Stimulated activated memory B cell treated with anti-CD40 and anti-IgM and Interleukin-4, amounts not matched to agents 10 μg/mL and 1 μg/mL and 100 μg/mL, for 72 hours (primary cell): ENCODE data around the gene HMGN4.

Source experiments
- ATAC-seq: fragments of 150-1000 bp; cut with Tn5 transposase; 2 replicates; pipeline ENCODE4 v1.10.0; 2021
- H3K27ac Mint-ChIP-seq: one replicate; pipeline ENCODE4 v1.8.0; 2022; ENCODE audit warnings: mild to moderate bottlenecking, mixed read lengths
- H3K27me3 Mint-ChIP-seq: one replicate; pipeline ENCODE4 v1.8.0; 2022; ENCODE audit warnings: mixed read lengths
- H3K36me3 Mint-ChIP-seq: one replicate; pipeline ENCODE4 v1.8.0; 2022; ENCODE audit warnings: mixed read lengths
- H3K4me1 Mint-ChIP-seq: one replicate; pipeline ENCODE4 v1.8.0; 2022; ENCODE audit warnings: mixed read lengths
- H3K4me3 Mint-ChIP-seq: one replicate; pipeline ENCODE4 v1.8.0; 2022; ENCODE audit warnings: mild to moderate bottlenecking, moderate library complexity, mixed read lengths
- H3K9me3 Mint-ChIP-seq: one replicate; pipeline ENCODE4 v1.8.0; 2022; ENCODE audit warnings: mixed read lengths

Gene HMGN4

GRCh38 chr6:26553635-26554446 lies 15.7 kb downstream of the HMGN4 start:
- ATAC-seq = peak; percentile 79
- H3K27ac Mint-ChIP-seq = no peak overlapping the region
- no peak overlapping the region for H3K4me3 Mint-ChIP-seq
- peaks cover 26% of the 10 kb centered on the region for H3K4me1 Mint-ChIP-seq
- no peaks in the 10 kb centered on the region for H3K9me3 Mint-ChIP-seq
- H3K36me3 Mint-ChIP-seq = no peaks in the 10 kb centered on the region
- H3K27me3 Mint-ChIP-seq = no peaks in the 10 kb centered on the region

- no peaks in the 10 kb centered on the region for H3K9me3 Mint-ChIP-seq
- H3K4me3 Mint-ChIP-seq = peak overlapping the region; percentile 85
- no peak overlapping the region for H3K27ac Mint-ChIP-seq
- no peaks in the 10 kb centered on the region for H3K27me3 Mint-ChIP-seq
- no peaks in the 10 kb centered on the region for H3K36me3 Mint-ChIP-seq
- H3K4me1 Mint-ChIP-seq = peaks cover 26% of the 10 kb centered on the region
- no peak for ATAC-seq
Measured at GRCh38 chr6:26554447-26554696, 16.2 kb downstream of the HMGN4 start.

GRCh38 chr6:26554697-26555504 lies 16.7 kb downstream of the HMGN4 start:
- Mint-ChIP-seq H3K27me3 (no peaks in the 10 kb centered on the region), H3K4me3 (peak overlapping the region; percentile 85), H3K27ac (no peak overlapping the region), H3K4me1 (peaks cover 26% of the 10 kb centered on the region), H3K9me3 (no peaks in the 10 kb centered on the region), H3K36me3 (no peaks in the 10 kb centered on the region)
- peak; percentile 38 for ATAC-seq

- no peak for ATAC-seq
- no peaks in the 10 kb centered on the region for H3K36me3 Mint-ChIP-seq
- peaks cover 19% of the 10 kb centered on the region for H3K4me1 Mint-ChIP-seq
- H3K27ac Mint-ChIP-seq = peak overlapping the region; percentile 33
- H3K9me3 Mint-ChIP-seq = no peaks in the 10 kb centered on the region
- peak overlapping the region; percentile 69 for H3K4me3 Mint-ChIP-seq
- no peaks in the 10 kb centered on the region for H3K27me3 Mint-ChIP-seq
Measured at GRCh38 chr6:26555505-26556262, 17.5 kb downstream of the HMGN4 start.

- H3K4me3 Mint-ChIP-seq = no peak overlapping the region
- no peak for ATAC-seq
- peak overlapping the region; percentile 33 for H3K27ac Mint-ChIP-seq
Measured at GRCh38 chr6:26556263-26557070, 18.3 kb downstream of the HMGN4 start.

GRCh38 chr6:26561533-26562466 lies 23.6 kb downstream of the HMGN4 start:
- Mint-ChIP-seq H3K4me1 (no peaks in the 10 kb centered on the region), H3K9me3 (no peaks in the 10 kb centered on the region), H3K36me3 (no peaks in the 10 kb centered on the region), H3K4me3 (no peak overlapping the region), H3K27me3 (no peaks in the 10 kb centered on the region), H3K27ac (no peak overlapping the region)
- ATAC-seq = no peak

More at GRCh38 chr6:26556263-26557070, 18.3 kb downstream of the HMGN4 start:
- H3K36me3 Mint-ChIP-seq = no peaks in the 10 kb centered on the region
- H3K27me3 Mint-ChIP-seq = no peaks in the 10 kb centered on the region
- no peaks in the 10 kb centered on the region for H3K9me3 Mint-ChIP-seq
- peaks cover 11% of the 10 kb centered on the region for H3K4me1 Mint-ChIP-seq

- Mint-ChIP-seq H3K27ac (no peak overlapping the region), H3K36me3 (no peaks in the 10 kb centered on the region), H3K27me3 (no peaks in the 10 kb centered on the region), H3K4me3 (no peak overlapping the region), H3K9me3 (no peaks in the 10 kb centered on the region), H3K4me1 (peaks cover 5% of the 10 kb centered on the region)
- ATAC-seq = no peak
Measured at GRCh38 chr6:26563488-26563887, 25.3 kb downstream of the HMGN4 start.

GRCh38 chr6:26568601-26569432 lies 30.7 kb downstream of the HMGN4 start:
- peak overlapping the region; percentile 92 for H3K27ac Mint-ChIP-seq
- ATAC-seq = peak; percentile 93
- no peaks in the 10 kb centered on the region for H3K27me3 Mint-ChIP-seq
- H3K4me3 Mint-ChIP-seq = peak overlapping the region; percentile 92
- H3K4me1 Mint-ChIP-seq = peaks cover 29% of the 10 kb centered on the region
- H3K9me3 Mint-ChIP-seq = no peaks in the 10 kb centered on the region
- H3K36me3 Mint-ChIP-seq = no peaks in the 10 kb centered on the region

- peaks cover 29% of the 10 kb centered on the region for H3K4me1 Mint-ChIP-seq
- H3K27me3 Mint-ChIP-seq = no peaks in the 10 kb centered on the region
- peak overlapping the region; percentile 92 for H3K27ac Mint-ChIP-seq
- H3K9me3 Mint-ChIP-seq = no peaks in the 10 kb centered on the region
- H3K4me3 Mint-ChIP-seq = peak overlapping the region; percentile 92
- H3K36me3 Mint-ChIP-seq = no peaks in the 10 kb centered on the region
- ATAC-seq = no peak
Measured at GRCh38 chr6:26569433-26569764, 31.2 kb downstream of the HMGN4 start.

- Mint-ChIP-seq H3K27me3 (no peaks in the 10 kb centered on the region), H3K4me3 (no peak overlapping the region), H3K4me1 (peaks cover 29% of the 10 kb centered on the region), H3K27ac (no peak overlapping the region), H3K36me3 (no peaks in the 10 kb centered on the region), H3K9me3 (no peaks in the 10 kb centered on the region)
- no peak for ATAC-seq
Measured at GRCh38 chr6:26570027-26570809, 32.1 kb downstream of the HMGN4 start.

GRCh38 chr6:26571592-26572296 lies 33.6 kb downstream of the HMGN4 start:
- H3K27ac Mint-ChIP-seq = peak overlapping the region; percentile 53

GRCh38 chr6:26575494-26575939 lies 37.4 kb downstream of the HMGN4 start:
- Mint-ChIP-seq H3K36me3 (no peaks in the 10 kb centered on the region), H3K27ac (no peak overlapping the region), H3K4me1 (peaks cover 19% of the 10 kb centered on the region), H3K27me3 (peaks cover 42% of the 10 kb centered on the region), H3K4me3 (no peak overlapping the region), H3K9me3 (peaks cover 10% of the 10 kb centered on the region)
- no peak for ATAC-seq

More at GRCh38 chr6:26571592-26572296, 33.6 kb downstream of the HMGN4 start:
- H3K4me3 Mint-ChIP-seq = peak overlapping the region; percentile 78
- H3K4me1 Mint-ChIP-seq = peaks cover 29% of the 10 kb centered on the region
- no peaks in the 10 kb centered on the region for H3K36me3 Mint-ChIP-seq
- H3K9me3 Mint-ChIP-seq = no peaks in the 10 kb centered on the region
- H3K27me3 Mint-ChIP-seq = peaks cover 8% of the 10 kb centered on the region
- ATAC-seq = no peak
